Transverse colon (tissue), 4 donors: ENCODE data around the gene CAPRIN1.

Experiments
- EP300 ChIP-seq: sonication (generic); formaldehyde crosslinking; IDR thresholded peaks from one replicate; pipeline ENCODE4 v1.6.1; 2017; ENCODE audit warnings: antibody characterized with exemption, low read depth
- POLR2AphosphoS5 ChIP-seq, 3 donors: sonication (generic); formaldehyde crosslinking; IDR thresholded peaks; one replicate each; pipeline ENCODE4 v1.6.1; 2016; ENCODE audit warnings: antibody characterized with exemption in 3 of 3
- TF ChIP-seq, protein P1 (sequence below), 5 experiments: fragments of 200-600 bp in 3 of 5; fragments of 450-650 bp in 2 of 5; sonication (generic) in 3 of 5; IDR thresholded peaks; 1 replicate in 2 of 5; 2 replicates in 3 of 5; pipeline ENCODE4 v1.5.1; 2016 to 2017; ENCODE audit warnings: antibody characterized with exemption in 5 of 5, inconsistent platforms in 3 of 5, mild to moderate bottlenecking in 2 of 5, moderate library complexity in 1 of 5

DNA sequence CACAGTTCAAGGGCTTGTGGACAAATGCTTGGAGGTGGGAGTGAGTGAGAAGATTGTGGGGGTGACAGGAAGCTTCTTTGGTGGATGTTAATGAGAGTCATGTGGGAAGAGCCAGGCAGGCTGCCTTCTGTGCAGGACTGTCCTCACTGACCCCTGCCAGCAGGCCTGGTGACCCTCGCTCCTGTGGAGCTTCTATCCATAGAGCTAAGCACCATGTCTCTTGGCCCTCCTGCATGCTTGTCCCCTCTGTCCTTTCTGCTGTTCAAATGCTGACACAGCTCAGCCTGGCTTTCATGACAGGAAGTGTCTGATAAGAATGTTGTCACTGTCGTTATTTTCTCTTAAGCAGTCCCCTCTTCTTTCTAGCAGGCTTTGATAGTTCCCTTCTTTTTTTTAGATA lies 91.5 kb downstream of the CAPRIN1 start:
- TF ChIP-seq, protein P1, sequence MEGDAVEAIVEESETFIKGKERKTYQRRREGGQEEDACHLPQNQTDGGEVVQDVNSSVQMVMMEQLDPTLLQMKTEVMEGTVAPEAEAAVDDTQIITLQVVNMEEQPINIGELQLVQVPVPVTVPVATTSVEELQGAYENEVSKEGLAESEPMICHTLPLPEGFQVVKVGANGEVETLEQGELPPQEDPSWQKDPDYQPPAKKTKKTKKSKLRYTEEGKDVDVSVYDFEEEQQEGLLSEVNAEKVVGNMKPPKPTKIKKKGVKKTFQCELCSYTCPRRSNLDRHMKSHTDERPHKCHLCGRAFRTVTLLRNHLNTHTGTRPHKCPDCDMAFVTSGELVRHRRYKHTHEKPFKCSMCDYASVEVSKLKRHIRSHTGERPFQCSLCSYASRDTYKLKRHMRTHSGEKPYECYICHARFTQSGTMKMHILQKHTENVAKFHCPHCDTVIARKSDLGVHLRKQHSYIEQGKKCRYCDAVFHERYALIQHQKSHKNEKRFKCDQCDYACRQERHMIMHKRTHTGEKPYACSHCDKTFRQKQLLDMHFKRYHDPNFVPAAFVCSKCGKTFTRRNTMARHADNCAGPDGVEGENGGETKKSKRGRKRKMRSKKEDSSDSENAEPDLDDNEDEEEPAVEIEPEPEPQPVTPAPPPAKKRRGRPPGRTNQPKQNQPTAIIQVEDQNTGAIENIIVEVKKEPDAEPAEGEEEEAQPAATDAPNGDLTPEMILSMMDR (IDR thresholded peaks at IDR 0.05) = no peak
- TF ChIP-seq POLR2AphosphoS5 (IDR thresholded peaks at IDR 0.05) = no peak
- no peak for TF ChIP-seq EP300
